GM12878 (cell line): ENCODE data around the gene SULF2. TPM values are rescaled to one million over a fixed set of nuclear protein-coding genes. Genes with fewer than 3 reads are reported as not detected.

Source experiments
- ATAC-seq: fragments of 200-7000 bp; cut with Tn5 transposase; 3 replicates; pipeline ENCODE4 v1.9.1; 2020; ENCODE audit warnings: mild to moderate bottlenecking, moderate library complexity
- BruUV-seq: library from RNA; stranded (reverse); fragments of 400-500 nt; replicated peaks from 2 replicates; lab custom pipeline; 2021; lab: Mats Ljungman, UMichigan
- CTCF ChIA-PET: fragments of 300-600 bp; sonication (Branson Sonifier 250); formaldehyde crosslinking; extraction: SDS; loops from one replicate; lab custom pipeline; 2021; ENCODE audit warnings: inconsistent platforms; lab: Yijun Ruan, JAX
- POLR2A ChIA-PET: fragments of 350-600 bp; formaldehyde crosslinking; extraction: SDS; loops from one replicate; lab custom pipeline; 2021; ENCODE audit warnings: inconsistent platforms; lab: Charles Lee
- RAD21 ChIA-PET: fragments of 300-600 bp; sonication (Branson Sonifier 250); formaldehyde crosslinking; loops from one replicate; lab custom pipeline; 2023; ENCODE audit warnings: antibody characterized with exemption; ENCODE audit not compliant: unreplicated experiment; lab: Charles Lee
- SMC1A ChIA-PET: fragments of 300-600 bp; sonication (Branson Sonifier 250); formaldehyde crosslinking; loops from one replicate; lab custom pipeline; 2023; ENCODE audit not compliant: unreplicated experiment, uncharacterized antibody; lab: Charles Lee
- DNase-seq: peaks from one replicate; pipeline ENCODE4 v3.0.0-alpha.2; 2011; ENCODE audit warnings: low read depth, low spot score
- FAIRE-seq: peaks from 3 replicates; lab custom pipeline; 2011; peaks lifted over from hg19 to GRCh38; lab: Jason Lieb, UNC
- H2AFZ ChIP-seq: 2 replicates; pipeline ENCODE4 v1.6.0; 2011; ENCODE audit warnings: low read depth, low read length, control low read depth; ENCODE audit not compliant: control insufficient read depth
- H3K27ac ChIP-seq: 2 replicates; pipeline ENCODE4 v1.5.1; 2011; ENCODE audit warnings: control low read depth; ENCODE audit not compliant: control insufficient read depth, insufficient read depth
- H3K27me3 ChIP-seq, 2 experiments: replicated peaks in 1 of 2; 2 replicates each; pipeline versions ENCODE4 v1.6.0 to v1.6.1; 2011; ENCODE audit warnings: low read length in 1 of 2; ENCODE audit not compliant: control insufficient read depth in 2 of 2, insufficient read depth in 2 of 2
- H3K36me3 ChIP-seq, 2 experiments: 2 replicates each; pipeline ENCODE4 v1.5.1; 2011; ENCODE audit warnings: low read length in 1 of 2; ENCODE audit not compliant: control insufficient read depth in 2 of 2, insufficient read depth in 2 of 2
- H3K4me1 ChIP-seq: 2 replicates; pipeline ENCODE4 v1.6.1; 2011; ENCODE audit warnings: mild to moderate bottlenecking, low read length, moderate library complexity, mixed read lengths; ENCODE audit not compliant: control insufficient read depth, insufficient read depth
- H3K4me2 ChIP-seq: 2 replicates; pipeline ENCODE4 v1.6.0; 2011; ENCODE audit warnings: control low read depth; ENCODE audit not compliant: control insufficient read depth, insufficient read depth
- H3K4me3 ChIP-seq: fragments of 200-600 bp; sonication (generic); 2 replicates; pipeline ENCODE4 v1.5.1; 2016
- H3K79me2 ChIP-seq: 2 replicates; pipeline ENCODE4 v1.6.0; 2011; ENCODE audit warnings: low read length; ENCODE audit not compliant: control insufficient read depth, insufficient read depth
- H3K9ac ChIP-seq: 2 replicates; pipeline ENCODE4 v1.8.0; 2011; ENCODE audit warnings: low read length, control low read depth, mixed read lengths; ENCODE audit not compliant: control insufficient read depth, insufficient read depth
- H3K9me3 ChIP-seq: replicated peaks from 3 replicates; pipeline ENCODE4 v1.5.1; 2011; ENCODE audit warnings: mild to moderate bottlenecking, low read length; ENCODE audit not compliant: control insufficient read depth, insufficient read depth
- H4K20me1 ChIP-seq: 2 replicates; pipeline ENCODE4 v1.6.0; 2011; ENCODE audit not compliant: control insufficient read depth, insufficient read depth
- BCL11A ChIP-seq: IDR thresholded peaks from 2 replicates; pipeline ENCODE4 v1.6.1; 2011; ENCODE audit warnings: low read depth, low read length
- BCLAF1 ChIP-seq: fragments of 450-650 bp; IDR thresholded peaks from 2 replicates; pipeline ENCODE4 v1.6.1; 2017; ENCODE audit warnings: antibody characterized with exemption, mild to moderate bottlenecking, moderate library complexity
- CBX5 ChIP-seq: sonication (generic); IDR thresholded peaks from 2 replicates; pipeline ENCODE4 v1.6.1; 2016; ENCODE audit warnings: low read depth, moderate library complexity, mild to moderate bottlenecking, inconsistent platforms
- ETV6 ChIP-seq, 2 experiments: fragments of 450-650 bp in 1 of 2; IDR thresholded peaks in 1 of 2; conservative IDR thresholded peaks in 1 of 2; 2 replicates each; pipeline ENCODE4 v1.6.1; 2014; ENCODE audit warnings: antibody characterized with exemption in 1 of 2, borderline replicate concordance in 1 of 2, low read depth in 1 of 2, mild to moderate bottlenecking in 1 of 2, moderate library complexity in 1 of 2
- HDAC2 ChIP-seq: fragments of 200-600 bp; sonication (generic); IDR thresholded peaks from 2 replicates; pipeline ENCODE4 v1.6.1; 2017
- IKZF1 ChIP-seq: fragments of 450-650 bp; conservative IDR thresholded peaks from 2 replicates; pipeline ENCODE4 v1.6.1; 2017; ENCODE audit warnings: antibody characterized with exemption, mild to moderate bottlenecking
- IKZF2 ChIP-seq, 2 experiments: fragments of 450-650 bp; IDR thresholded peaks; 2 replicates each; pipeline ENCODE4 v1.6.1; 2017; ENCODE audit warnings: mild to moderate bottlenecking in 2 of 2, moderate library complexity in 2 of 2
- MEF2B ChIP-seq: fragments of 450-650 bp; IDR thresholded peaks from 2 replicates; pipeline ENCODE4 v1.6.1; 2018; ENCODE audit warnings: mild to moderate bottlenecking, moderate library complexity; ENCODE audit not compliant: partially characterized antibody, poor library complexity, severe bottlenecking
- MXI1 ChIP-seq: fragments of 150-350 bp; IDR thresholded peaks from 2 replicates; pipeline ENCODE4 v1.6.1; 2011; ENCODE audit warnings: low read depth, mild to moderate bottlenecking, inconsistent platforms, low read length, improper control_type of control experiment
- NFYB ChIP-seq: IDR thresholded peaks from 2 replicates; pipeline ENCODE4 v1.6.1; 2011; ENCODE audit warnings: low read depth, mild to moderate bottlenecking, low read length, improper control_type of control experiment, moderate library complexity; ENCODE audit not compliant: insufficient read depth
- RBBP5 ChIP-seq: fragments of 200-600 bp; sonication (generic); conservative IDR thresholded peaks from 2 replicates; pipeline ENCODE4 v1.6.1; 2016
- RUNX3 ChIP-seq: IDR thresholded peaks from 2 replicates; pipeline ENCODE4 v1.6.1; 2012; ENCODE audit warnings: low read length, inconsistent platforms
- SMC3 ChIP-seq: IDR thresholded peaks from 2 replicates; pipeline ENCODE4 v1.6.1; 2011; ENCODE audit warnings: low read length, improper control_type of control experiment, borderline replicate concordance
- SREBF1 ChIP-seq: IDR thresholded peaks from 2 replicates; pipeline ENCODE4 v1.6.1; 2012; ENCODE audit warnings: mild to moderate bottlenecking, low read length
- SRF ChIP-seq, 2 experiments: IDR thresholded peaks; 2 replicates each; pipeline ENCODE4 v1.6.1; 2011; ENCODE audit warnings: low read depth in 2 of 2, low read length in 2 of 2, mild to moderate bottlenecking in 1 of 2, moderate library complexity in 1 of 2
- ZSCAN29 ChIP-seq: fragments of 450-650 bp; IDR thresholded peaks from 2 replicates; pipeline ENCODE4 v1.6.1; 2017; ENCODE audit warnings: mild to moderate bottlenecking, moderate library complexity
- WGBS: methylation state at CpG from one replicate; pipeline ENCODE4 v1.1.6; 2016; ENCODE audit warnings: low lambda C conversion rate; ENCODE audit not compliant: insufficient replicate concordance, insufficient coverage; ENCODE audit errors: missing lambda C conversion rate; 5-methylcytosine and 5-hydroxymethylcytosine counted together
- in situ Hi-C: fragments of 300-500 bp; cut with MboI; formaldehyde crosslinking; loops from 9 replicates; pipeline ENCODE4 v1.14.3; 2018; ENCODE audit warnings: mixed read lengths
- intact Hi-C: fragments of 100-400 bp; cut with micrococcal nuclease; formaldehyde crosslinking; loops from one replicate; pipeline ENCODE4 v1.14.2; 2022; ENCODE audit not compliant: unreplicated experiment
- polyA plus RNA-seq, 11 experiments: library from polyadenylated mRNA; depleted of rRNA in 4 of 11; unstranded in 6 of 11; stranded (reverse) in 5 of 11; fragments of >200 nt; fragmentation: Nextera tagmentation in 4 of 11; fragmentation: Illumina TruSeq in 1 of 11; extraction: Ambion mirVana in 4 of 11; extraction: Trizol in 1 of 11; gene quantifications; 1 replicate in 1 of 11; 2 replicates in 10 of 11; pipeline versions ENCODE4 v1.2.1 to v1.2.3, GENCODE V29; 2011 to 2016; ENCODE audit warnings: inconsistent platforms in 2 of 11, missing spikeins in 2 of 11, low read depth in 1 of 11
- total RNA-seq, 4 experiments: library from RNA; depleted of rRNA in 3 of 4; stranded (reverse); fragments of >200 nt in 3 of 4; fragmentation: Illumina TruSeq in 1 of 4; extraction: Trizol in 1 of 4; gene quantifications; 2 replicates each; pipeline versions ENCODE4 v1.2.1 to v1.2.3, GENCODE V29; 2013 to 2021
- TF ChIP-seq, protein P1 (sequence below): fragments of 450-650 bp; formaldehyde crosslinking; IDR thresholded peaks from 2 replicates; pipeline ENCODE4 v1.4.0; 2022; ENCODE audit warnings: mild to moderate bottlenecking, moderate library complexity

SULF2 gene
- total and polyA plus RNA-seq, 10 of the 15 experiments (the other 5 are each of a cell fraction or from before 2014, with no cell fraction given): 0.69 to 4.1 (median 1.6) TPM

- 0 out of 2 replicates have a peak, but pooled peaks have one; percentile 35 for TF ChIP-seq BCL11A
- TF ChIP-seq ZSCAN29: peak; percentile 79
- TF ChIP-seq RBBP5: no peak
- TF ChIP-seq IKZF1: peak; percentile 84
- no peak for TF ChIP-seq MXI1
- TF ChIP-seq, all 136 proteins: peak for 13
Measured at GRCh38 chr20:47711046-47711752, 74.1 kb downstream of the SULF2 start (continued).

DNA sequence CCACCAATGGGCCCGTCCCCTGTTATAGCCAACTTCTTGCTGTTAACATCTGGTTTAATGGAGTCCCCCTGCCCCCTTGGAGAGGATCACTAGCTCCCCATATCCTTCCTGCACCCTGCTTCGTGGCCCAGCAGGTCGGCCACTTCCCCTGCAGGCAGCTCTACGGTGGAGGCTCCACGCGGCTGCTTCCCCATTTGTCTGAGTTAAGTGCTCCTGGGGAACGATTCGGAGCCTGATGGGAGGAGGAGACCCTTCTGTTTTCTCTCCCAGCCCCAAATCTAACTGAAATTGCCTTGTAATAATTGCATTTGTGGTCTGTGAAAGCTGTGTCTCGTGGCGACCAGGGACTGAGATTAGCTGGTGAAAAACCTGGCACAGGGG, 74.6 kb downstream of the SULF2 start:
- CTCF ChIA-PET: interaction anchor here (1.4 to 5.1 kb wide), 5 partner anchors 15 to 47 kb away, joined by 6 to 74 read pairs (median 15); no protein-coding TSS in a partner anchor
- no peaks in the 10 kb centered on the region for H3K79me2 ChIP-seq
- no peak for DNase-seq
- peak overlapping the region; percentile 26; the same call in 1 of the 2 replicates for H3K4me2 ChIP-seq
- BruUV-seq: no TSS peak
- POLR2A ChIA-PET: no interaction called here
- FAIRE-seq: no peak
- H3K9ac ChIP-seq: no peak overlapping the region
- H2AFZ ChIP-seq: no peak overlapping the region
- RAD21 ChIA-PET: interaction anchor here (1.0 to 2.9 kb wide), 2 partner anchors 33 to 35 kb away, joined by 3 to 16 read pairs; no protein-coding TSS in a partner anchor
- peaks cover 36% of the 10 kb centered on the region for H3K4me1 ChIP-seq
- intact Hi-C loops: no loop called here
- no peaks in the 10 kb centered on the region for H3K27me3 ChIP-seq
- in situ Hi-C loops: no loop called here
- no peaks in the 10 kb centered on the region for H4K20me1 ChIP-seq
- H3K9me3 ChIP-seq: no peaks in the 10 kb centered on the region
- peak; percentile 10; the same call in 2 of the 3 replicates for ATAC-seq
- H3K27ac ChIP-seq: no peak overlapping the region
- SMC1A ChIA-PET: interaction anchor here (1.4 to 3.1 kb wide), 5 partner anchors 12 to 47 kb away, joined by 3 to 34 read pairs (median 4); no protein-coding TSS in a partner anchor
- H3K36me3 ChIP-seq: no peaks in the 10 kb centered on the region
- 51% methylated on average over 10 of the region's 10 CpGs for WGBS
- no peak overlapping the region for H3K4me3 ChIP-seq
- TF ChIP-seq ETV6 (conservative IDR thresholded peaks at IDR 0.05 in 1 of 2, IDR thresholded peaks at IDR 0.05 in 1 of 2; ENCODE audit: borderline replicate concordance in 1 of 2, low read depth in 1 of 2) (peak in 1 of 2 experiments; percentile 67; a peak in 1 of 4 replicates), IKZF2 (IDR thresholded peaks at IDR 0.05) (no peak), CBX5 (no peak), SMC3 (no peak), SRF (IDR thresholded peaks at IDR 0.05; ENCODE audit: low read depth in 2 of 2, low read length in 2 of 2) (no peak), RUNX3 (0 out of 2 replicates have a peak, but pooled peaks have one; percentile 2), BCLAF1 (no peak), MEF2B (no peak), NFYB (no peak), SREBF1 (no peak), HDAC2 (no peak)
- TF ChIP-seq, protein P1, sequence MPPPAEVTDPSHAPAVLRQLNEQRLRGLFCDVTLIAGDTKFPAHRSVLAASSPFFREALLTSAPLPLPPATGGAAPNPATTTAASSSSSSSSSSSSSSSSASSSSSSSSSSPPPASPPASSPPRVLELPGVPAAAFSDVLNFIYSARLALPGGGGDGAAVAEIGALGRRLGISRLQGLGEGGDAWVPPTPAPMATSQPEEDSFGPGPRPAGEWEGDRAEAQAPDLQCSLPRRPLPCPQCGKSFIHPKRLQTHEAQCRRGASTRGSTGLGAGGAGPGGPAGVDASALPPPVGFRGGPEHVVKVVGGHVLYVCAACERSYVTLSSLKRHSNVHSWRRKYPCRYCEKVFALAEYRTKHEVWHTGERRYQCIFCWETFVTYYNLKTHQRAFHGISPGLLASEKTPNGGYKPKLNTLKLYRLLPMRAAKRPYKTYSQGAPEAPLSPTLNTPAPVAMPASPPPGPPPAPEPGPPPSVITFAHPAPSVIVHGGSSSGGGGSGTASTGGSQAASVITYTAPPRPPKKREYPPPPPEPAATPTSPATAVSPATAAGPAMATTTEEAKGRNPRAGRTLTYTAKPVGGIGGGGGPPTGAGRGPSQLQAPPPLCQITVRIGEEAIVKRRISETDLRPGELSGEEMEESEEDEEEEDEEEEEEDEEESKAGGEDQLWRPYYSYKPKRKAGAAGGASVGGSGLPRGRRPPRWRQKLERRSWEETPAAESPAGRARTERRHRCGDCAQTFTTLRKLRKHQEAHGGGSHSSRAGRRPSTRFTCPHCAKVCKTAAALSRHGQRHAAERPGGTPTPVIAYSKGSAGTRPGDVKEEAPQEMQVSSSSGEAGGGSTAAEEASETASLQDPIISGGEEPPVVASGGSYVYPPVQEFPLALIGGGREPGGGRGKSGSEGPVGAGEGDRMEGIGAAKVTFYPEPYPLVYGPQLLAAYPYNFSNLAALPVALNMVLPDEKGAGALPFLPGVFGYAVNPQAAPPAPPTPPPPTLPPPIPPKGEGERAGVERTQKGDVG (CRISPR knock-in tag): no peak
